Mammary epithelial cell (primary cell): ENCODE measurements around the gene NEB.

ENCODE experiments used
- EZH2 ChIP-seq: IDR thresholded peaks from 2 replicates; pipeline ENCODE4 v1.6.1; 2012; ENCODE audit warnings: low read length, inconsistent platforms, borderline replicate concordance
- TF ChIP-seq, protein P1 (sequence below), 2 donors: IDR thresholded peaks in 1 of 2; conservative IDR thresholded peaks in 1 of 2; 2 replicates each; pipeline ENCODE4 v1.5.1; 2011 to 2012; ENCODE audit warnings: inconsistent platforms in 2 of 2, low read length in 2 of 2, mild to moderate bottlenecking in 2 of 2, control low read depth in 1 of 2, low read depth in 1 of 2; ENCODE audit not compliant: insufficient read depth in 1 of 2; ENCODE audit errors: extremely low read depth in 1 of 2

DNA sequence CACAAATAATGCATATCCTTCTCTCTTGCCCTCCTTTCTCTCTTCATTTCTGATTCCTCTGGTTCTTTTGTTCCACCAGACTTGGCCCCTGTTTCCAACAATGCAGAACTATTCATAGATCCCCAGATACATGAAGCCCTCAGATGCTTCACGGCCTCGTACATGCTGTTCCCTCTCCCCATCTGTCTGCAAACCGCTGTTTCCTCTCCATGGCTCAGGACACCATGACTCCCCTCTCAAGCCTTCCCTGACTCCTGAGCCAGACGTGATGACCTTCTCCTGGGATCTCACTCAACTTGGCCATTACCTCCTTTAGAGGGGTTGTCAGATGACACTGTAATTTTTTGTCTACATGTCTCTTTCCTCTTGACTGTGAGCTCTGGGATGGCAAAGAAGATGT lies 15.5 kb downstream of the NEB start:
- TF ChIP-seq, protein P1, sequence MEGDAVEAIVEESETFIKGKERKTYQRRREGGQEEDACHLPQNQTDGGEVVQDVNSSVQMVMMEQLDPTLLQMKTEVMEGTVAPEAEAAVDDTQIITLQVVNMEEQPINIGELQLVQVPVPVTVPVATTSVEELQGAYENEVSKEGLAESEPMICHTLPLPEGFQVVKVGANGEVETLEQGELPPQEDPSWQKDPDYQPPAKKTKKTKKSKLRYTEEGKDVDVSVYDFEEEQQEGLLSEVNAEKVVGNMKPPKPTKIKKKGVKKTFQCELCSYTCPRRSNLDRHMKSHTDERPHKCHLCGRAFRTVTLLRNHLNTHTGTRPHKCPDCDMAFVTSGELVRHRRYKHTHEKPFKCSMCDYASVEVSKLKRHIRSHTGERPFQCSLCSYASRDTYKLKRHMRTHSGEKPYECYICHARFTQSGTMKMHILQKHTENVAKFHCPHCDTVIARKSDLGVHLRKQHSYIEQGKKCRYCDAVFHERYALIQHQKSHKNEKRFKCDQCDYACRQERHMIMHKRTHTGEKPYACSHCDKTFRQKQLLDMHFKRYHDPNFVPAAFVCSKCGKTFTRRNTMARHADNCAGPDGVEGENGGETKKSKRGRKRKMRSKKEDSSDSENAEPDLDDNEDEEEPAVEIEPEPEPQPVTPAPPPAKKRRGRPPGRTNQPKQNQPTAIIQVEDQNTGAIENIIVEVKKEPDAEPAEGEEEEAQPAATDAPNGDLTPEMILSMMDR (conservative IDR thresholded peaks at IDR 0.05 in 1 of 2, IDR thresholded peaks at IDR 0.05 in 1 of 2; ENCODE audit: extremely low read depth in 1 of 2, insufficient read depth in 1 of 2, low read depth in 1 of 2, low read length in 2 of 2) = no peak
- no peak for TF ChIP-seq EZH2
